ENCODE data around the gene CHRNA9.

DNA sequence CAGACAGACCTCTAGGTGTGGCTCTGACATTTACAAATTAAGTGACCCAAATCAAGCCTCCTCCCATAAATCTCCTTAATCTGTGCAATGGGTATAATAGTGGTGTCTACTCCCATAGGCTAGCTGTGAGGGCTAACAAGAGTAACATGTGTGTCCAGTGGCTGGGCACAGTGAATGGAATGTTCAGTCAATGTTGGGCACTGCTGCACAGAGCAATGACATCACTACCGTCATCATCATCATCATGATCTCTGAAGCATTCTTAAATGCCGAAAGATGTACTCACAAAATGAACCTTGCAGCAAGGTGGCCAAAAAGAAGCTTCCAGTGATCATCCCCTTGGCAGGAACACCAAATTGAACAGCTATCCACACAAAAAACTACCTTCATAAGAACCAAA, 43.5 kb downstream of the CHRNA9 start:
- TF ChIP-seq POLR2AphosphoS5 (IDR thresholded peaks at IDR 0.05; ENCODE audit: low read depth, low read length) (no peak), CTCF (IDR thresholded peaks at IDR 0.05) (no peak), TCF7L2 (IDR thresholded peaks at IDR 0.05; ENCODE audit: low read depth, low read length) (no peak)
